Measurements from ENCODE around the gene HES7.
"Not testable (repeated sequence)": the region's sequence is repeated elsewhere in the genome, so short reads cannot be mapped to it uniquely, and the experiment has no call there.

HES7 gene

GRCh38 chr17:8084250-8084649, 39.7 kb downstream of the HES7 start:
- Histone ChIP-seq H3K27me3 (ENCODE audit: insufficient read depth, low read length) (peaks cover 49% of the 10 kb centered on the region), H3K9ac (ENCODE audit: low read depth, low read length) (no peak overlapping the region), H3K36me3 (ENCODE audit: insufficient read depth, low read length) (no peaks in the 10 kb centered on the region), H3K27ac (ENCODE audit: low read depth, low read length) (no peak overlapping the region), H3K4me1 (ENCODE audit: insufficient read depth, low read length) (no peaks in the 10 kb centered on the region), H3K9me3 (ENCODE audit: insufficient read depth, low read depth, low read length) (no peaks in the 10 kb centered on the region), H3K4me3 (ENCODE audit: low read length) (no peak overlapping the region)
- 93% methylated on average over 6 of the region's 6 CpGs for WGBS

GRCh38 chr17:8082292-8082691, 41.6 kb downstream of the HES7 start:
- H3K36me3 ChIP-seq (ENCODE audit: insufficient read depth, low read length), result no peaks in the 10 kb centered on the region
- 97% methylated on average over 10 of the region's 10 CpGs for WGBS
- no peak overlapping the region for H3K27ac ChIP-seq (ENCODE audit: low read depth, low read length)
- H3K4me1 ChIP-seq (ENCODE audit: insufficient read depth, low read length), result no peaks in the 10 kb centered on the region
- peaks cover 53% of the 10 kb centered on the region for H3K27me3 ChIP-seq (ENCODE audit: insufficient read depth, low read length)
- no peaks in the 10 kb centered on the region for H3K9me3 ChIP-seq (ENCODE audit: insufficient read depth, low read depth, low read length)
- no peak overlapping the region for H3K4me3 ChIP-seq (ENCODE audit: low read length)
- H3K9ac ChIP-seq (ENCODE audit: low read depth, low read length), result no peak overlapping the region

GRCh38 chr17:8081876-8082275, 42.0 kb downstream of the HES7 start:
- Histone ChIP-seq H3K4me1 (ENCODE audit: insufficient read depth, low read length) (no peaks in the 10 kb centered on the region), H3K27me3 (ENCODE audit: insufficient read depth, low read length) (peaks cover 55% of the 10 kb centered on the region)
- 93% methylated on average over 3 of the region's 3 CpGs for WGBS

GRCh38 chr17:8080799-8081219, 43.1 kb downstream of the HES7 start:
- Histone ChIP-seq H3K9me3 (ENCODE audit: insufficient read depth, low read depth, low read length) (no peaks in the 10 kb centered on the region), H3K27me3 (ENCODE audit: insufficient read depth, low read length) (peaks cover 65% of the 10 kb centered on the region), H3K9ac (ENCODE audit: low read depth, low read length) (no peak overlapping the region), H3K36me3 (ENCODE audit: insufficient read depth, low read length) (no peaks in the 10 kb centered on the region), H3K4me3 (ENCODE audit: low read length) (peak overlapping the region; percentile 68), H3K27ac (ENCODE audit: low read depth, low read length) (no peak overlapping the region), H3K4me1 (ENCODE audit: insufficient read depth, low read length) (no peaks in the 10 kb centered on the region)
- 32% methylated on average over 17 of the region's 17 CpGs for WGBS

More at GRCh38 chr17:8081876-8082275, 42.0 kb downstream of the HES7 start:
- no peak overlapping the region for H3K9ac ChIP-seq (ENCODE audit: low read depth, low read length)
- no peaks in the 10 kb centered on the region for H3K9me3 ChIP-seq (ENCODE audit: insufficient read depth, low read depth, low read length)
- no peaks in the 10 kb centered on the region for H3K36me3 ChIP-seq (ENCODE audit: insufficient read depth, low read length)
- no peak overlapping the region for H3K4me3 ChIP-seq (ENCODE audit: low read length)
- H3K27ac ChIP-seq (ENCODE audit: low read depth, low read length), result no peak overlapping the region

- Histone ChIP-seq H3K27ac (ENCODE audit: low read depth, low read length) (no peak overlapping the region), H3K9ac (ENCODE audit: low read depth, low read length) (no peak overlapping the region), H3K4me1 (ENCODE audit: insufficient read depth, low read length) (no peaks in the 10 kb centered on the region), H3K4me3 (ENCODE audit: low read length) (peak overlapping the region; percentile 68), H3K36me3 (ENCODE audit: insufficient read depth, low read length) (no peaks in the 10 kb centered on the region), H3K9me3 (ENCODE audit: insufficient read depth, low read depth, low read length) (no peaks in the 10 kb centered on the region), H3K27me3 (ENCODE audit: insufficient read depth, low read length) (peaks cover 71% of the 10 kb centered on the region)
- WGBS, result 24% methylated on average over 25 of the region's 25 CpGs
Measured at GRCh38 chr17:8080208-8080798, 43.6 kb downstream of the HES7 start.

- WGBS, result 1% methylated on average over 87 of the region's 87 CpGs
- no peak overlapping the region for H3K9ac ChIP-seq (ENCODE audit: low read depth, low read length)
Measured at GRCh38 chr17:8079291-8080207, 44.4 kb downstream of the HES7 start.

GRCh38 chr17:8077939-8078338, 46.0 kb downstream of the HES7 start:
- 88% methylated on average over 4 of the region's 5 CpGs for WGBS
- not testable (repeated sequence) for H3K4me1 ChIP-seq (ENCODE audit: insufficient read depth, low read length); H3K9ac ChIP-seq (ENCODE audit: low read depth, low read length); H3K27ac ChIP-seq (ENCODE audit: low read depth, low read length); H3K4me3 ChIP-seq (ENCODE audit: low read length); H3K9me3 ChIP-seq (ENCODE audit: insufficient read depth, low read depth, low read length); H3K36me3 ChIP-seq (ENCODE audit: insufficient read depth, low read length)
- H3K27me3 ChIP-seq (ENCODE audit: insufficient read depth, low read length), result peaks cover 90% of the 10 kb centered on the region

More at GRCh38 chr17:8079291-8080207, 44.4 kb downstream of the HES7 start:
- H3K27ac ChIP-seq (ENCODE audit: low read depth, low read length), result no peak overlapping the region
- peaks cover 78% of the 10 kb centered on the region for H3K27me3 ChIP-seq (ENCODE audit: insufficient read depth, low read length)
- H3K9me3 ChIP-seq (ENCODE audit: insufficient read depth, low read depth, low read length), result no peaks in the 10 kb centered on the region
- no peaks in the 10 kb centered on the region for H3K36me3 ChIP-seq (ENCODE audit: insufficient read depth, low read length)
- peak overlapping the region; percentile 68 for H3K4me3 ChIP-seq (ENCODE audit: low read length)
- H3K4me1 ChIP-seq (ENCODE audit: insufficient read depth, low read length), result no peaks in the 10 kb centered on the region

- H3K9ac ChIP-seq (ENCODE audit: low read depth, low read length), result no peak overlapping the region
- H3K36me3 ChIP-seq (ENCODE audit: insufficient read depth, low read length), result no peaks in the 10 kb centered on the region
- no peak overlapping the region for H3K27ac ChIP-seq (ENCODE audit: low read depth, low read length)
- H3K9me3 ChIP-seq (ENCODE audit: insufficient read depth, low read depth, low read length), result no peaks in the 10 kb centered on the region
- 91% methylated on average over 13 of the region's 13 CpGs for WGBS
- no peaks in the 10 kb centered on the region for H3K4me1 ChIP-seq (ENCODE audit: insufficient read depth, low read length)
- peaks cover 94% of the 10 kb centered on the region for H3K27me3 ChIP-seq (ENCODE audit: insufficient read depth, low read length)
- no peak overlapping the region for H3K4me3 ChIP-seq (ENCODE audit: low read length)
Measured at GRCh38 chr17:8076502-8077266, 47.2 kb downstream of the HES7 start.

GRCh38 chr17:8075574-8076342, 48.1 kb downstream of the HES7 start:
- WGBS, result 90% methylated on average over 14 of the region's 14 CpGs
- no peak overlapping the region for H3K9ac ChIP-seq (ENCODE audit: low read depth, low read length)
- H3K9me3 ChIP-seq (ENCODE audit: insufficient read depth, low read depth, low read length), result no peaks in the 10 kb centered on the region
- peaks cover 94% of the 10 kb centered on the region for H3K27me3 ChIP-seq (ENCODE audit: insufficient read depth, low read length)
- no peaks in the 10 kb centered on the region for H3K4me1 ChIP-seq (ENCODE audit: insufficient read depth, low read length)
- no peaks in the 10 kb centered on the region for H3K36me3 ChIP-seq (ENCODE audit: insufficient read depth, low read length)
- H3K4me3 ChIP-seq (ENCODE audit: low read length), result no peak overlapping the region
- H3K27ac ChIP-seq (ENCODE audit: low read depth, low read length), result no peak overlapping the region

GRCh38 chr17:8075081-8075480, 48.8 kb downstream of the HES7 start:
- Histone ChIP-seq H3K9me3 (ENCODE audit: insufficient read depth, low read depth, low read length) (no peaks in the 10 kb centered on the region), H3K36me3 (ENCODE audit: insufficient read depth, low read length) (no peaks in the 10 kb centered on the region), H3K9ac (ENCODE audit: low read depth, low read length) (no peak overlapping the region), H3K27ac (ENCODE audit: low read depth, low read length) (no peak overlapping the region), H3K4me1 (ENCODE audit: insufficient read depth, low read length) (no peaks in the 10 kb centered on the region), H3K27me3 (ENCODE audit: insufficient read depth, low read length) (peaks cover 94% of the 10 kb centered on the region), H3K4me3 (ENCODE audit: low read length) (no peak overlapping the region)
- 92% methylated on average over 3 of the region's 3 CpGs for WGBS

Measured in HUES64 (cell line).